Mucosa of stomach (tissue), 1 donor: ENCODE measurements around the gene ADCY1.

Source experiments
- H3K27me3 ChIP-seq: one replicate; pipeline ENCODE4 v1.7.0; 2013; ENCODE audit warnings: mild to moderate bottlenecking, low read length; ENCODE audit not compliant: control insufficient read depth, insufficient read depth
- H3K36me3 ChIP-seq: one replicate; pipeline ENCODE4 v1.7.0; 2013; ENCODE audit warnings: low read length; ENCODE audit not compliant: control insufficient read depth, insufficient read depth
- H3K4me1 ChIP-seq: one replicate; pipeline ENCODE4 v1.7.0; 2013; ENCODE audit warnings: mild to moderate bottlenecking, low read length; ENCODE audit not compliant: control insufficient read depth, insufficient read depth
- H3K4me3 ChIP-seq: one replicate; pipeline ENCODE4 v1.7.0; 2013; ENCODE audit warnings: low read length
- H3K9ac ChIP-seq: one replicate; pipeline ENCODE4 v1.7.0; 2013; ENCODE audit warnings: mild to moderate bottlenecking, low read length, moderate library complexity
- H3K9me3 ChIP-seq: one replicate; pipeline ENCODE4 v1.7.0; 2013; ENCODE audit warnings: mild to moderate bottlenecking, low read length, moderate library complexity; ENCODE audit not compliant: control insufficient read depth
- donor health status: Pancreatic carcinoma.

Gene ADCY1

DNA sequence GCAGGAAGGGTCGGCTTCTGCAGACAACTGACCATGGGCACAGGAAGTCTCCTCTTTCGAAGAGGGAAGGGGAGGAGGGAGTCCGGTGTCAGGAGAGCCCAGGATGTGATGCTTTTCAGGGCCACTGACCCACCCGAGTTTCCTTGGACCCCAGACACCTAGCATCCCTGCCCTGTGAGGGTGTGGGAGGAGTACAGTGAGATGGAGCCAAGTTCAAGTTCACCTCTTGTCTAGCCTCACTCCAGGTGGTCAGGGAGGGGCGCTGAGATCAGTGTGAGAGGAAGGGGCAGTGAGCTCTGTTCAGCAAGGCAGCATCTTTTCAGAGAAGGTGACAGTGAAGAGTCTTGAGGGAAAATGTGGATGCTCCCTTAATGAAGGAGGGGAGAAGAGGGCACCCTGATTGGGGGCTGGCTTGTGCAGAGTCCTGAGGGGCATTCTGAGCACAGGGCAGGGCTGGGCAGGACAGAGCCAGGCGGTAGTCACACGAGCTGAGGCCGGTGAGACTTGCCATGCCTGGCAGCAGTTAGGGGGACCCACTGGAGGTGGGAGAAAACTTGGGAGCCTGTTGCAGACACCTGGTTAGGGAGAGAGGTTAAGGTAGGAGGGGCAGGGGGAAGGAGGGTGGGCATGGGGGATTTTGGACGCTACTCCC, 49.7 kb downstream of the ADCY1 start:
- H3K27me3 ChIP-seq: no peaks in the 10 kb centered on the region

DNA sequence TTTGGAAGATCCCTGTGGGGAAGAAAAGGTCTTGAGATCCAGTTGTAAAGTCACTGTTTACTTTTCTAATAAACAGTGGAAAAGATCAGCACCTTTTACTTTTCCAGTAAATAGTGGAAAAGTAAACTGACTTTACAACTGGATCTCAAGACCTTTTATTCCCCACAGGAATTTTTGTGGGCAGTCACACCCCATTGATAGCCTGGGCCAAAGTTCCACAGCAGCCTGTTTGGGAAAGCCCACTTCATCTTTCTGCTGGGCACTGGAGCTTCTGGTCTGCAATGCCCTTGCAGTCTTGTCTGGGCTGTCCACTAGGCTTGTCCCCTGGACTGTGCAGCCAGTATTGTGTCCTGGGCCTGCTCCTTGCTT, 50.2 kb downstream of the ADCY1 start:
- Histone ChIP-seq H3K36me3 (no peaks in the 10 kb centered on the region), H3K4me3 (no peak overlapping the region), H3K9ac (no peak overlapping the region), H3K27me3 (no peaks in the 10 kb centered on the region), H3K4me1 (no peaks in the 10 kb centered on the region), H3K9me3 (no peaks in the 10 kb centered on the region)

More for the DNA sequence above, 49.7 kb downstream of the ADCY1 start:
- Histone ChIP-seq H3K4me1 (no peaks in the 10 kb centered on the region), H3K36me3 (no peaks in the 10 kb centered on the region), H3K9ac (no peak overlapping the region), H3K4me3 (no peak overlapping the region), H3K9me3 (no peaks in the 10 kb centered on the region)

DNA sequence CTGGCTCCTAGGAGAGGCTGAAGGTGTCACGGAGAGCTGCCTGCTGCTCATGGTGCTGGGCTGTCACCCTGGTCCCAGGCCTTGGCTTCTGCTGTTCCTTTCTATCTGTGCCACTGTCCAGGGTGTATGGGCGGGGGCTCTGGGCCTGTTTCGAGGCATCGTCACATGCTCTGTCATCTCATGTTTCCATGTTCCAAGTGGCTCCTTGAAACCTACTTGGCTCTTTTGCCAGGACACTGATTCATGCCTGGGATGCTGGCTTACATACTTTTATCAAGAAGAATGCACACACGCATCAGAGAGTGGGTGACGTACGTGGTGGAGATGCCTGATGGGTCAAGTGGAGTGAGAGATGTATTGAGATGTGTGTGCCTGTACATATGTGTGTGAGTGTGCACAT, 50.9 kb downstream of the ADCY1 start:
- Histone ChIP-seq H3K4me3 (no peak overlapping the region), H3K36me3 (no peaks in the 10 kb centered on the region), H3K4me1 (no peaks in the 10 kb centered on the region), H3K9ac (no peak overlapping the region), H3K9me3 (no peaks in the 10 kb centered on the region), H3K27me3 (no peaks in the 10 kb centered on the region)

DNA sequence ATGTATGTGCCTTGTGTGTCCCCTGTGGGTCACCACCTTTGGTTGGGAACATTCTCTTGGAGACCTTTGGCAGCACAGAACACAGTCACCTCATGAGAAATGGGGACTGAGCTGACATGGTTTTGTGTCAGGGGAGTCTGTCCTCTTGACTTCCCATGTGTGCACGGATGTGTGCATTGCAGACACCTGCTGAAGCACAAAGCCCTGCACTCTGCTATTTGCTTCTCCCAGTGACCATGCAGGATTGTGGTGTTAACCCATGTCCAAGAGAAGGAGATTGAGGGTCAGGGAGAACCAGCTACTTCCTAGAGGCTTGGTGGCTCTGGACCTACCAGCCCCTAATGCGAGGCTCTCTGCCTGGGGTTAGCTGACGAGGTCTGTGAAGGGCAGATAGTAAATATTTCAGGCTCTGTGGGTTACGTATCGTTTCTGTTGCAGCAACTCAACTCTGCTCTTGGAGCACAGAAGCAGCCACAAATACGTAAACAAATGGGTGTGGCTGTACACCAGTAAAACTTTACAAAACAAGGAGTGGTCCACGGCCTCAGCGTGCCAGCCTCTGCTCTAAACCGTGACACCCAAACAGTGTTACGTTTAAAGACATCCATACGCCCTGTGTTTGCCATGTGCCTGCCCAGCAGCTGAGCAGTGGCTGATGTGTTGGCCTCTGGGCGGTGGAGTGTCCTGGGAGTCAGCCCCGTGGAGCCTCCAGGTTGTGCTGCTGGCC, 51.7 kb downstream of the ADCY1 start:
- H3K9ac ChIP-seq: no peak overlapping the region
- H3K27me3 ChIP-seq: no peaks in the 10 kb centered on the region
- H3K36me3 ChIP-seq: no peaks in the 10 kb centered on the region
- H3K9me3 ChIP-seq: no peaks in the 10 kb centered on the region
- H3K4me3 ChIP-seq: no peak overlapping the region
- H3K4me1 ChIP-seq: no peaks in the 10 kb centered on the region

DNA sequence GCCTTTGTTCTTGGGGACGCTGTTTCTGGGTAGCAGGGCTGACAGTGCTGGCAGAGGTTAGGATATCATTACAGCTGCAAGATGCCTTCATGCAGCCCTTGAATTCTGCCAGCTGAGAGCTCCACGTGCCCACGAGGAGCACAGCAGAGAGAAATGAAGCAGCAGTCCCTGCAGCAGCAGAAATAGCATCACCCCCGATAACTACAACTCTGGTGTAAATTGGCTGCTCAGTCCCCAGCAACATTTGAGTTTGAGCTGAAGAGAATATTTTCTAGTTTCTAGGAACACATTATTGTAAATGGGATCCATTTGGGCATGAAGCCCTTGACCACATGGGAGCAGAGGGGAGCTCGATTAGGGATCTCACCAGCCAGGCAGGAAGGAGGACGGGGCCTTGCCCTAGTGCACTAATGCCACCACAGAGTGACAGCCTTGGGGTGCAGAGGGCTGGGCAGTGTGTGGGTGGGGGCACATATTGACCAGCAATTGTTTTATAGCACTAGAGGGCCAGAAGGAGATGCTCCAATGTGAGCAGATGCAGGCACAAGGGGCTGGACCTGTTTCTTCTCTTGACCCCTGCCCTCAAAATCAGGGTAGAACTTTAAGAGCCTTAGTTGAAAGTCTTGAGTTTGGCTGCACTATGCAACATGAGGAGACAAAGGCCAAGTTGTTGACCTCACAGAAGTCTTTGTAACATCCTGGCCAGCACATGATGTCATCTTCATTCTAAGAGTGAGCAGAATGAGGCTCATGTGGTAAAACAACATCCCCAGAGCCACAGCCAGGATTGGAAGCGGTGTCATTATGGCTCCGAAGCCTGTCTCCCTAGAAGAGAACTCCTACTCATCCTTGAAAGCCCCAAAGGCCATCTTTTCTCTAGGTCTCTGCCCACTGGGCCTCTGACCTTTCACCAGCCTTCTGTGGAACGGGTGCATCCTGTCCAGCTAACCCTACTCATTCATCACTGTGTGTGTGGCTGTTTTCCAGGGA, 52.6 kb downstream of the ADCY1 start:
- Histone ChIP-seq H3K36me3 (no peaks in the 10 kb centered on the region), H3K4me3 (no peak overlapping the region), H3K9me3 (no peaks in the 10 kb centered on the region), H3K4me1 (no peaks in the 10 kb centered on the region), H3K9ac (no peak overlapping the region), H3K27me3 (no peaks in the 10 kb centered on the region)

DNA sequence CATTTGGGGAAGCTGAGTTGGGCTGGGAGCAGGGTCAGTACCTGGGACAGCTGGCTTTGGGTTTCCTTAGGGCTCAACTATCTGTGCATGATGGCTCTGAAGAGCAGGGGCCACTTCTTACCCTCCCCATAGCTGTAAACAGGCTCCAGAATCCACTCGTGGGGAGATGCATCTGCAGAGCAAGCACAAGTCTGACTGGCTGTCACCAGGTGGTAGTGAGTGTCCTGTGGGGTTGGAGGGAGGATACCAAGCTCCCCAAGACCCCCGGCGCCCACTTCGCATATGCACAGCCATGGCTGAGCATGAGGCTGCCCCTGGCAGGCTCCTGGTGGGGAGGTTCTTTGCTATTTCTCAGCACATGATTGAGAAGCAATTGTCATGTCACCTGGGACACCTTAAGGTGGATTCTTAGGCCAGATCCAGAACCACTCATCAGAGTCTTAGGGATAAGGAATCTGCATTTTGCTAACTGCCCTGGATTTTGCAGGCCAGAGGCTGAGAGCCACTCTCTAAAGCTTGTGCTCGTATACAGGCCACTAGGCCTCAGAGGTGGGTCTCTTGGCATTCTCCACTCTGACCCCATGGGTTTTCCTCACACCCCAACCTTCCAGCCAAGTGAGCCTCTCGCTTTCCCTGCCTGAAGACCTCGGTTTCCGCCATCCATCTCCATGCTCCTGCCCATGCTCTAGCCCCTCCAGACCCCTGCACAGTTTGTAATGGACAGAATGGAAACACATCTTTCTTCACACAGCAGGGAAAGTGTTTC, 53.7 kb downstream of the ADCY1 start:
- no peaks in the 10 kb centered on the region for H3K27me3 ChIP-seq
- no peak overlapping the region for H3K4me3 ChIP-seq
- no peaks in the 10 kb centered on the region for H3K4me1 ChIP-seq
- no peaks in the 10 kb centered on the region for H3K9me3 ChIP-seq
- no peak overlapping the region for H3K9ac ChIP-seq
- no peaks in the 10 kb centered on the region for H3K36me3 ChIP-seq

DNA sequence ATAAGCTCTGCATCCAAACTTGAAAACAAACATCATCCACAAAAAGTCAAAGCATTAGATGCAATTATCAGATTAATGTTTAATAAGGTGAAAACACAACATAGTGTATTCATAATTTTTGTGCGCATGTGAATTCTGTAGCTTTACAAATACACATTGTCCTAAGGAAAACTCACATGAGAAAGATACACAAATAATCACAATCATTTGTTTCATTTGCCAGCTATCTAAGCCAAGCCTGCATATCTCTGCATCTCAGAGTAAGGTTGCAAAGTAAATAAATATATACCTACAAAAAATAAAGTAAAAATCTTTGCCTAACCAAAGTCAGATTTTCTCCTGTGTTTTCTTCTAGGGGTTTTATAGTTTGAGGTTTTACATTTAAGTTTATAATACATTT, 57.4 kb downstream of the ADCY1 start:
- Histone ChIP-seq H3K9me3 (no peaks in the 10 kb centered on the region), H3K4me3 (no peak overlapping the region), H3K36me3 (no peaks in the 10 kb centered on the region), H3K27me3 (no peaks in the 10 kb centered on the region), H3K9ac (no peak overlapping the region), H3K4me1 (no peaks in the 10 kb centered on the region)

DNA sequence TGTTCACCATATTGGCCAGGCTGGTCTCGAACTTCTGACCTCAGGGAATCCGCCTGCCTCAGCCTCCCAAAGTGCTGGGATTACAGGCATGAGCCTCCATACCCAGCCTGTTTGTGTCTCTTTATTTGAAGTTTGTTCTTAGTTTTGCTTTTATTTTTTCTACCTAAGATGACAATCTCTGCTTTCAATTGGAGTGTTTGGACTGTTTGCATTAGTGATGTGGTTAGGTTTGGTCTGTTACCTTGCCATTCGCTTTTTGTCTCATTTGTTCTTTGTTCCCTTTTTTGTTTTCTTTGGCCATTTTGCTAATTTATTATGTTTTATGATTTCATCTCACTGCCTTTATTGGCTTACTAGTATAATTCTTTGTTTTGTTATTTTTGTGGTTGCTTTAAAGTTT, 62.6 kb downstream of the ADCY1 start:
- no peaks in the 10 kb centered on the region for H3K36me3 ChIP-seq
- no peak overlapping the region for H3K4me3 ChIP-seq
- H3K9ac ChIP-seq: no peak overlapping the region
- H3K4me1 ChIP-seq: no peaks in the 10 kb centered on the region
- no peaks in the 10 kb centered on the region for H3K27me3 ChIP-seq
- no peaks in the 10 kb centered on the region for H3K9me3 ChIP-seq

DNA sequence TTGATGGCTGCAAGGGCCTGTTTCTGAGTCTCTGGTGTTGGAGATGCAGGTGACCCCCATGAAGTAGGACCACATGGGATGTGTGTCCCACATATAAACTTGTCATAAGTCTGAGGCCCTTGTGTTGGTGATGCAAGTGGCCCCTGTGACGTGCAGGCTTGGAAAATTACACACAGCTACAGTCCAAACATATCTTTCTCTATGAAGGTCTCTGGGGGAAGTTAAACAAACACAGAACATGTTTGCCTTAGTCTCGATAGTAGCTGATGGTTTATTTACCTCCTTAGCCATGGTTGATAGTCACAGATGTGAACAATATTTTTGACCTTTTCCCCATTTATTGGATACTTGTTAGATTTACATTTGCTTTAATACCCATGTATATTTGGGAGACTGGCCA, 64.7 kb downstream of the ADCY1 start:
- Histone ChIP-seq H3K9me3 (no peaks in the 10 kb centered on the region), H3K36me3 (no peaks in the 10 kb centered on the region), H3K9ac (no peak overlapping the region), H3K4me1 (peaks cover 5% of the 10 kb centered on the region), H3K4me3 (no peak overlapping the region), H3K27me3 (no peaks in the 10 kb centered on the region)

DNA sequence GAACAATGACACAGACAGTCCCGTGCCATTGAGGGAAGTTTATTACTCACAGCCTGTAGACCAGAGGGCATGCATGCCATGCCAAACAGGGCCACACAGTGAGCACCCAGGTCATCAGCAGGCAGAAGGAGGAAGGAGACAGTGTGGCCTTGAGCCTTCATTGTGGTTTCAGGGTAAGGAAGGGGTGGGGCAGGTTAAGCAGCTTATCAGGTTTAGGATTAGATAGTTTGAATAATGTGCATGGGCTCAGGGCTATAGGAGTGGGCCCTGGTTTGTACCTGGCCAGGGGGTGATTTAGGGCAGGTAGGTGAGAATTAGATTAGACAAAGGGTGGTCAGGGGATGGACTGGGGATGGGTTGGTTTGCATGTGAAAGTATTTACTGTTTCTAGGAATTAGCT, 67.9 kb downstream of the ADCY1 start:
- Histone ChIP-seq H3K9me3 (no peaks in the 10 kb centered on the region), H3K4me1 (peaks cover 5% of the 10 kb centered on the region), H3K27me3 (no peaks in the 10 kb centered on the region), H3K4me3 (no peak overlapping the region), H3K36me3 (no peaks in the 10 kb centered on the region), H3K9ac (no peak overlapping the region)

DNA sequence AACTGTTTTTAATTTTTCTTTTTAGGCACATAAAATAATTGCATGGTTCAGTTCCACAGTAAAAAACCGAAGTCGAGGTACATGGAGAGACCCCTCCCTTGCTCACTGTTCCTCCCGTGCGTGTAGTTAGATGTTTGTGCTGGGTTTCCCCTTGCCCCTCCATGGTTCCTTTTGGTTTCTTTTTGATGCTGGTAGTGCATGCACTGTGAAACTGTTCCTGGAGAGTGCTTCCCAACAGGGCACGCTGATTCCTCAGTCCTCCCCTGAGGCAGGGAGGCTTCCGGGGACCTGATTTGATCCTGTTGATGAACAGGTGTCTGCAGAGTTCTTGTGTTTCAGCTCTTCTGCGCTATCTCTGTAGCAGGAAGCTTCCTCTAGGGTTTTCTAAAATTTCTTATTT, 69.5 kb downstream of the ADCY1 start:
- H3K9ac ChIP-seq: no peak overlapping the region
- no peaks in the 10 kb centered on the region for H3K27me3 ChIP-seq
- no peaks in the 10 kb centered on the region for H3K9me3 ChIP-seq
- H3K36me3 ChIP-seq: no peaks in the 10 kb centered on the region
- H3K4me3 ChIP-seq: no peak overlapping the region
- H3K4me1 ChIP-seq: peaks cover 5% of the 10 kb centered on the region
